SU-DHL-6 (cell line): ENCODE measurements around the gene TTC4.

Source experiments
- H2AFZ ChIP-seq: fragments of 200-600 bp; sonication (generic); 2 replicates; pipeline ENCODE4 v1.6.1; 2014; ENCODE audit warnings: low read depth, mild to moderate bottlenecking, moderate library complexity, mixed read lengths, antibody characterized with exemption, low read length; ENCODE audit not compliant: severe bottlenecking
- H3F3A ChIP-seq: fragments of 200-600 bp; shearing (Covaris generic); 2 replicates; pipeline ENCODE4 v1.6.0; 2016; ENCODE audit warnings: antibody characterized with exemption, mild to moderate bottlenecking; ENCODE audit not compliant: insufficient read depth
- H3K27ac ChIP-seq: fragments of 200-600 bp; sonication (generic); 2 replicates; pipeline ENCODE4 v1.5.1; 2016; ENCODE audit warnings: low read depth, mild to moderate bottlenecking, low read length, moderate library complexity, mixed read lengths
- H3K27me3 ChIP-seq: fragments of 200-600 bp; sonication (generic), shearing (Covaris generic); 2 replicates; pipeline ENCODE4 v1.6.0; 2014; ENCODE audit warnings: mild to moderate bottlenecking, low read length
- H3K36me3 ChIP-seq: fragments of 200-600 bp; sonication (generic); 2 replicates; pipeline ENCODE4 v1.6.1; 2014; ENCODE audit warnings: mild to moderate bottlenecking, low read length, mixed read lengths
- H3K4me2 ChIP-seq: fragments of 300-600, 200-600 bp; shearing (Covaris generic), sonication (generic); 2 replicates; pipeline ENCODE4 v1.6.0; 2014; ENCODE audit warnings: low read length, low read depth, mild to moderate bottlenecking; ENCODE audit not compliant: poor library complexity, severe bottlenecking
- H3K4me3 ChIP-seq: fragments of 200-600 bp; sonication (generic); 2 replicates; pipeline ENCODE4 v1.5.1; 2014; ENCODE audit warnings: antibody characterized with exemption, low read length, mild to moderate bottlenecking, mixed read lengths; ENCODE audit not compliant: insufficient read depth, poor library complexity, severe bottlenecking
- H3K79me2 ChIP-seq: fragments of 200-600 bp; sonication (generic); 2 replicates; pipeline ENCODE4 v1.6.1; 2014; ENCODE audit warnings: mild to moderate bottlenecking, low read length, moderate library complexity; ENCODE audit not compliant: insufficient read depth
- H3K9ac ChIP-seq: fragments of 200-600 bp; sonication (generic); 2 replicates; pipeline ENCODE4 v1.7.0; 2014; ENCODE audit warnings: mild to moderate bottlenecking, low read length
- H3K9me2 ChIP-seq: fragments of 200-600 bp; sonication (generic); replicated peaks from 2 replicates; pipeline ENCODE4 v1.6.1; 2014; ENCODE audit warnings: low read length; ENCODE audit not compliant: insufficient read depth
- H3K9me3 ChIP-seq: fragments of 200-600 bp; sonication (generic); 2 replicates; pipeline ENCODE4 v1.6.1; 2014; ENCODE audit warnings: low read length, mixed read lengths; ENCODE audit not compliant: insufficient read depth
- H4K20me1 ChIP-seq: fragments of 200-600 bp; sonication (generic); 2 replicates; pipeline ENCODE4 v1.6.1; 2014; ENCODE audit warnings: low read depth, mild to moderate bottlenecking, antibody characterized with exemption, low read length, moderate library complexity, mixed read lengths
- CTCF ChIP-seq: fragments of 200-600 bp; sonication (generic); IDR thresholded peaks from one replicate; pipeline ENCODE4 v1.5.1; 2017; ENCODE audit warnings: antibody characterized with exemption, mild to moderate bottlenecking, low read length, moderate library complexity; ENCODE audit not compliant: insufficient read depth, poor library complexity, severe bottlenecking
- EZH2phosphoT487 ChIP-seq: fragments of 200-600 bp; sonication (generic), shearing (Covaris generic); conservative IDR thresholded peaks from 2 replicates; pipeline ENCODE4 v1.6.1; 2018; ENCODE audit warnings: mild to moderate bottlenecking, antibody characterized with exemption, low read length, moderate library complexity, mixed read lengths

The TTC4 gene

GRCh38 chr1:54777431-54777830 lies 61.8 kb downstream of the TTC4 start:
- no peak overlapping the region for H3K4me3 ChIP-seq
- H3K27me3 ChIP-seq: no peaks in the 10 kb centered on the region
- no peak overlapping the region for H3K4me2 ChIP-seq
- H3K9me3 ChIP-seq: no peaks in the 10 kb centered on the region
- no peaks in the 10 kb centered on the region for H3K9me2 ChIP-seq
- TF ChIP-seq CTCF (no peak), EZH2phosphoT487 (no peak)
- no peak overlapping the region for H3K27ac ChIP-seq
- no peak overlapping the region for H3K9ac ChIP-seq
- no peaks in the 10 kb centered on the region for H3K79me2 ChIP-seq
- no peak overlapping the region for H2AFZ ChIP-seq
- H3K36me3 ChIP-seq: no peaks in the 10 kb centered on the region
- H3F3A ChIP-seq: no peaks in the 10 kb centered on the region
- no peaks in the 10 kb centered on the region for H4K20me1 ChIP-seq

GRCh38 chr1:54781023-54781723 lies 65.5 kb downstream of the TTC4 start:
- Histone ChIP-seq H3K79me2 (no peaks in the 10 kb centered on the region), H2AFZ (no peak overlapping the region), H3K36me3 (no peaks in the 10 kb centered on the region), H3K9ac (no peak overlapping the region), H3K4me3 (no peak overlapping the region), H3F3A (no peaks in the 10 kb centered on the region), H4K20me1 (no peaks in the 10 kb centered on the region), H3K27me3 (no peaks in the 10 kb centered on the region), H3K4me2 (no peak overlapping the region), H3K27ac (no peak overlapping the region), H3K9me3 (no peaks in the 10 kb centered on the region), H3K9me2 (no peaks in the 10 kb centered on the region)
- no peak for TF ChIP-seq CTCF

GRCh38 chr1:54782156-54782555 lies 66.5 kb downstream of the TTC4 start:
- H3F3A ChIP-seq: no peaks in the 10 kb centered on the region
- TF ChIP-seq EZH2phosphoT487 (no peak), CTCF (no peak)

More at GRCh38 chr1:54782156-54782555, 66.5 kb downstream of the TTC4 start:
- Histone ChIP-seq H3K9me3 (no peaks in the 10 kb centered on the region), H3K9me2 (no peaks in the 10 kb centered on the region), H2AFZ (no peak overlapping the region), H3K9ac (no peak overlapping the region), H3K4me3 (no peak overlapping the region), H3K79me2 (no peaks in the 10 kb centered on the region), H3K4me2 (no peak overlapping the region), H4K20me1 (no peaks in the 10 kb centered on the region), H3K27ac (no peak overlapping the region), H3K27me3 (no peaks in the 10 kb centered on the region), H3K36me3 (no peaks in the 10 kb centered on the region)
